GM19328 (cell line): ENCODE results near the gene ABAT.
A peak's percentile ranks its signal among the peaks of the same experiment; 100 is the strongest.
"Not testable (repeated sequence)": the region's sequence is repeated elsewhere in the genome, so short reads cannot be mapped to it uniquely, and the experiment has no call there.

Source experiments
- ATAC-seq: cut with Tn5 transposase; IDR thresholded peaks from one replicate; pipeline ENCODE4 v1.9.1; 2021; ENCODE audit warnings: mild to moderate bottlenecking, moderate library complexity; ENCODE audit not compliant: unreplicated experiment

The ABAT gene

GRCh38 chr16:8774208-8774607 lies 99.8 kb downstream of the ABAT start:
- ATAC-seq: no peak

GRCh38 chr16:8775359-8775758 lies 100.9 kb downstream of the ABAT start:
- ATAC-seq: no peak

- no peak for ATAC-seq
Measured at GRCh38 chr16:8776129-8776584, 101.7 kb downstream of the ABAT start.

- no peak for ATAC-seq
Measured at GRCh38 chr16:8777217-8777616, 102.8 kb downstream of the ABAT start.

- ATAC-seq: no peak
Measured at GRCh38 chr16:8781797-8782196, 107.4 kb downstream of the ABAT start.

GRCh38 chr16:8782673-8783072 lies 108.3 kb downstream of the ABAT start:
- ATAC-seq: no peak

GRCh38 chr16:8785408-8785807 lies 111.0 kb downstream of the ABAT start:
- no peak for ATAC-seq

- ATAC-seq: not testable (repeated sequence)
Measured at GRCh38 chr16:8786316-8786715, 111.9 kb downstream of the ABAT start.

- no peak for ATAC-seq
Measured at GRCh38 chr16:8788578-8789172, 114.3 kb downstream of the ABAT start.

GRCh38 chr16:8795091-8795490 lies 120.7 kb downstream of the ABAT start:
- ATAC-seq: no peak

GRCh38 chr16:8795818-8796217 lies 121.4 kb downstream of the ABAT start:
- no peak for ATAC-seq

GRCh38 chr16:8796469-8797363 lies 122.3 kb downstream of the ABAT start:
- no peak for ATAC-seq

GRCh38 chr16:8797364-8798173 lies 123.2 kb downstream of the ABAT start, which contains the start of the genes PMM2 and TMEM186:
Gene PMM2, plus strand, starts transcription at chr16:8797839. Its CDS starts 44 bp downstream, at chr16:8797883.
Gene TMEM186, minus strand, starts transcription at chr16:8797639. Its CDS starts 25 bp downstream, at chr16:8797614.
- ATAC-seq: peak; percentile 94

GRCh38 chr16:8798174-8798527 lies 123.7 kb downstream of the ABAT start:
- ATAC-seq: no peak

- ATAC-seq: no peak
Measured at GRCh38 chr16:8798535-8799157, 124.2 kb downstream of the ABAT start.

- no peak for ATAC-seq
Measured at GRCh38 chr16:8801701-8802100, 127.3 kb downstream of the ABAT start.

- ATAC-seq: not testable (repeated sequence)
Measured at GRCh38 chr16:8803733-8804132, 129.3 kb downstream of the ABAT start.

- ATAC-seq: no peak
Measured at GRCh38 chr16:8804313-8804712, 129.9 kb downstream of the ABAT start.

- no peak for ATAC-seq
Measured at GRCh38 chr16:8806272-8806983, 132.0 kb downstream of the ABAT start.

- no peak for ATAC-seq
Measured at GRCh38 chr16:8807189-8807588, 132.8 kb downstream of the ABAT start.
